ENCODE results near the gene UBE2N. TPM values are rescaled to one million over a fixed set of nuclear protein-coding genes. Genes with fewer than 3 reads are reported as not detected.

Gene UBE2N
- total and polyA plus RNA-seq, 11 donors = 53.6 to 107 (median 88.1) TPM

- peaks cover 0 to 28% (median 13%) of the 10 kb centered on the region in 12 donors for H3K4me1 ChIP-seq
- no peaks in the 10 kb centered on the region for H3K9me3 ChIP-seq
- 90 to 98% (median 97%) methylated on average over 2 of the region's 2 CpGs for WGBS, 4 donors
- H3K27me3 ChIP-seq = no peaks in the 10 kb centered on the region
- peak overlapping the region in 4 of 12 donors; percentile 2 to 33 (median 14) for H3K27ac ChIP-seq
- no peaks in the 10 kb centered on the region for H3K36me3 ChIP-seq
- no peak for DNase-seq
- intact Hi-C loops (cut with DNase I) = no loop called here
- no peak for TF ChIP-seq CTCF (IDR thresholded peaks at IDR 0.05)
- no peak for TF ChIP-seq POLR2A (IDR thresholded peaks at IDR 0.05)
- no peak for ATAC-seq
- H3K4me3 ChIP-seq = no peak overlapping the region
Measured at GRCh38 chr12:93358821-93359220, 82.9 kb downstream of the UBE2N start.

GRCh38 chr12:93358058-93358457 lies 83.7 kb downstream of the UBE2N start:
- TF ChIP-seq CTCF (IDR thresholded peaks at IDR 0.05) (no peak), POLR2A (IDR thresholded peaks at IDR 0.05) (no peak)
- H3K27ac ChIP-seq = peak overlapping the region in 1 of 12 donors; percentile 15
- no peaks in the 10 kb centered on the region for H3K36me3 ChIP-seq
- no peaks in the 10 kb centered on the region for H3K9me3 ChIP-seq
- intact Hi-C loops (cut with DNase I) = no loop called here
- ATAC-seq = no peak
- no peak for DNase-seq
- no peaks in the 10 kb centered on the region for H3K27me3 ChIP-seq
- H3K4me1 ChIP-seq = peaks cover 0 to 28% (median 11%) of the 10 kb centered on the region in 12 donors
- WGBS, 4 donors = 97 to 98% (median 98%) methylated on average over 2 of the region's 2 CpGs
- H3K4me3 ChIP-seq = no peak overlapping the region

GRCh38 chr12:93356214-93356613 lies 85.5 kb downstream of the UBE2N start:
- Histone ChIP-seq H3K9me3 (no peaks in the 10 kb centered on the region), H3K4me1 (peaks cover 0 to 25% (median 10%) of the 10 kb centered on the region in 12 donors), H3K27ac (no peak overlapping the region), H3K4me3 (no peak overlapping the region), H3K36me3 (no peaks in the 10 kb centered on the region), H3K27me3 (no peaks in the 10 kb centered on the region)
- TF ChIP-seq CTCF (IDR thresholded peaks at IDR 0.05) = no peak
- TF ChIP-seq POLR2A (IDR thresholded peaks at IDR 0.05) = no peak
- no peak for ATAC-seq
- intact Hi-C loops (cut with DNase I) = no loop called here
- WGBS, 4 donors = 90 to 92% (median 91%) methylated on average over 8 of the region's 8 CpGs
- no peak for DNase-seq

Other genes starting within 250 kb of the UBE2N start
- 100 to 1,000 TPM; 168 to 667 (median 248) TPM for gene NUDT4, start 64.0 kb downstream of the UBE2N start, total RNA-seq
- gene NUDT4, start 64.0 kb downstream of the UBE2N start, polyA plus RNA-seq = 100 to 1,000 TPM in 1 of 2 donors, 10 to 100 TPM in 1; 59.9 to 242 TPM
- 10 to 100 TPM; 31.2 to 53.0 (median 46.7) TPM for gene MRPL42, start 25.6 kb upstream of the UBE2N start, total RNA-seq
- gene MRPL42, start 25.6 kb upstream of the UBE2N start, polyA plus RNA-seq = 10 to 100 TPM; 23.0 to 43.2 TPM
- gene SOCS2, start 130.7 kb upstream of the UBE2N start, total RNA-seq = 10 to 100 TPM in 8 of 9 donors, 1 to 10 TPM in 1; 9.2 to 46.5 (median 19.2) TPM
- gene SOCS2, start 130.7 kb upstream of the UBE2N start, polyA plus RNA-seq = 10 to 100 TPM; 11.2 to 14.0 TPM
- gene CRADD, start 235.4 kb upstream of the UBE2N start, total RNA-seq = 100 to 1,000 TPM in 1 of 9 donors, 10 to 100 TPM in 8; 40.1 to 100 (median 56.1) TPM
- 10 to 100 TPM; 11.0 to 40.4 TPM for gene CRADD, start 235.4 kb upstream of the UBE2N start, polyA plus RNA-seq